Kidney (tissue), 14 donors: Measurements from ENCODE around the gene ACO1. TPM values are rescaled to one million over a fixed set of nuclear protein-coding genes. Genes with fewer than 3 reads are reported as not detected.

ENCODE experiments used
- DNase-seq, 5 donors: peaks; one replicate each; pipeline ENCODE4 v3.0.0-alpha.2; 2013 to 2020
- FAIRE-seq: peaks from 2 replicates; lab custom pipeline; 2012; peaks lifted over from hg19 to GRCh38; lab: Jason Lieb, UNC
- H3K27ac ChIP-seq, 2 donors: one replicate each; pipeline ENCODE4 v1.7.0; 2013; ENCODE audit warnings: low read depth in 2 of 2, low read length in 2 of 2, inconsistent platforms in 1 of 2
- H3K27me3 ChIP-seq: one replicate; pipeline ENCODE4 v1.7.1; 2013; ENCODE audit warnings: low read length, inconsistent platforms; ENCODE audit not compliant: control insufficient read depth, insufficient read depth
- H3K36me3 ChIP-seq, 3 donors: one replicate each; pipeline versions ENCODE4 v1.7.0 to v1.7.1; 2013; ENCODE audit warnings: low read length in 3 of 3, control low read depth in 1 of 3, inconsistent platforms in 1 of 3; ENCODE audit not compliant: insufficient read depth in 3 of 3, control insufficient read depth in 2 of 3
- H3K4me1 ChIP-seq, 3 donors: one replicate each; pipeline versions ENCODE4 v1.7.0 to v1.7.1; 2013; ENCODE audit warnings: low read length in 3 of 3, inconsistent platforms in 1 of 3, low read depth in 1 of 3; ENCODE audit not compliant: control insufficient read depth in 2 of 3, insufficient read depth in 2 of 3
- H3K4me3 ChIP-seq, 3 donors: one replicate each; pipeline versions ENCODE4 v1.7.0 to v1.8.1; 2013; ENCODE audit warnings: low read length in 3 of 3, control low read depth in 1 of 3, inconsistent platforms in 1 of 3
- H3K9ac ChIP-seq, 3 donors: one replicate each; pipeline versions ENCODE4 v1.7.0 to v1.7.1; 2013; ENCODE audit warnings: low read length in 3 of 3, control low read depth in 1 of 3, inconsistent platforms in 1 of 3
- H3K9me3 ChIP-seq, 3 donors: one replicate each; pipeline versions ENCODE4 v1.7.0 to v1.7.1; 2013; ENCODE audit warnings: low read length in 3 of 3, control low read depth in 1 of 3, inconsistent platforms in 1 of 3; ENCODE audit not compliant: control insufficient read depth in 2 of 3, insufficient read depth in 1 of 3
- intact Hi-C: fragments of 100-400 bp; cut with DNase I; formaldehyde crosslinking; loops from one replicate; pipeline ENCODE4 v1.11.1; 2022
- polyA plus RNA-seq: library from polyadenylated mRNA; stranded (reverse); fragments of 350-450 nt; fragmentation: Illumina TruSeq; extraction: RNeasy Lipid Tissue Mini Kit (QIAGEN cat#74804); gene quantifications from one replicate; pipeline ENCODE4 v1.2.3, GENCODE V29; 2014; ENCODE audit warnings: low read depth, low replicate concordance; ENCODE audit not compliant: insufficient read depth
- total RNA-seq: library from RNA; stranded (reverse); fragmentation: NEBNext Ultra II Directional; extraction: Animal tissue kit (Norgen Biotek cat#: 25700); gene quantifications from one replicate; pipeline ENCODE4 v1.2.1, GENCODE V29; 2021
- TF ChIP-seq, protein P1 (sequence below): IDR thresholded peaks from 3 replicates; pipeline ENCODE4 v1.5.1; 2012; ENCODE audit warnings: mild to moderate bottlenecking, moderate library complexity, borderline replicate concordance; ENCODE audit not compliant: insufficient read depth; ENCODE audit errors: extremely low read depth
- donor health status: control.
- donor health status: control.
- donor health status: control.
- donor health status: control.
- donor health status: control.
- donor health status: DM: yes; HTN: yes; CAD: no.
- donor health status: Normal renal cell carcinoma (clear cell type).

The ACO1 gene
- total and polyA plus RNA-seq, 2 donors from 2014 or later = 36.8 to 70.5 TPM

DNA sequence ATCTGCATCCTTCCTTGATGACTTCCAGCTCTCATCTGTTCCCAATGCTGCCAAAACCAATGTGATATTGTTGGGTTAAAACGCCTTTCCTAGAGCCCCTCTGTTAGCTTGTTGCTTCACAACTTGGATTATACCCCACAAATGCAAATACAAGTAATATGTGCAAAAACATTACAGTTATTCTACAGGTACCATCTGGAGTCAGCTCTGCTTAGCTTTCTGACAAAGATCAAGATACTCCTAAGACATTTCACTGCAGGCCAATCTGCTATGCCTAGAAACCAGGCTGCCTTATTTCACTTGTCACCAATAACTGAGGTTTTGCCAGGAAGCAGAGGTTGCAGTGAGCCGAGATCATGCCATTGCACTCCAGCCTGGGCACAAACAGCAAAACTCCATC lies 36.9 kb upstream of the ACO1 start:
- no peak for DNase-seq
- H3K36me3 ChIP-seq = no peaks in the 10 kb centered on the region
- no peak overlapping the region for H3K27ac ChIP-seq
- no peak for FAIRE-seq
- no peak overlapping the region for H3K9ac ChIP-seq
- H3K4me1 ChIP-seq = no peaks in the 10 kb centered on the region
- no peaks in the 10 kb centered on the region for H3K27me3 ChIP-seq
- no peaks in the 10 kb centered on the region for H3K9me3 ChIP-seq
- TF ChIP-seq, protein P1, sequence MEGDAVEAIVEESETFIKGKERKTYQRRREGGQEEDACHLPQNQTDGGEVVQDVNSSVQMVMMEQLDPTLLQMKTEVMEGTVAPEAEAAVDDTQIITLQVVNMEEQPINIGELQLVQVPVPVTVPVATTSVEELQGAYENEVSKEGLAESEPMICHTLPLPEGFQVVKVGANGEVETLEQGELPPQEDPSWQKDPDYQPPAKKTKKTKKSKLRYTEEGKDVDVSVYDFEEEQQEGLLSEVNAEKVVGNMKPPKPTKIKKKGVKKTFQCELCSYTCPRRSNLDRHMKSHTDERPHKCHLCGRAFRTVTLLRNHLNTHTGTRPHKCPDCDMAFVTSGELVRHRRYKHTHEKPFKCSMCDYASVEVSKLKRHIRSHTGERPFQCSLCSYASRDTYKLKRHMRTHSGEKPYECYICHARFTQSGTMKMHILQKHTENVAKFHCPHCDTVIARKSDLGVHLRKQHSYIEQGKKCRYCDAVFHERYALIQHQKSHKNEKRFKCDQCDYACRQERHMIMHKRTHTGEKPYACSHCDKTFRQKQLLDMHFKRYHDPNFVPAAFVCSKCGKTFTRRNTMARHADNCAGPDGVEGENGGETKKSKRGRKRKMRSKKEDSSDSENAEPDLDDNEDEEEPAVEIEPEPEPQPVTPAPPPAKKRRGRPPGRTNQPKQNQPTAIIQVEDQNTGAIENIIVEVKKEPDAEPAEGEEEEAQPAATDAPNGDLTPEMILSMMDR = no peak
- intact Hi-C loops = no loop called here
- H3K4me3 ChIP-seq = no peak overlapping the region

GRCh38 chr9:32348106-32348695 lies 36.2 kb upstream of the ACO1 start:
- Histone ChIP-seq H3K9me3 (no peaks in the 10 kb centered on the region), H3K9ac (no peak overlapping the region), H3K4me3 (no peak overlapping the region), H3K27me3 (no peaks in the 10 kb centered on the region), H3K36me3 (no peaks in the 10 kb centered on the region), H3K4me1 (no peaks in the 10 kb centered on the region), H3K27ac (no peak overlapping the region)
- TF ChIP-seq, protein P1 = no peak
- FAIRE-seq = no peak
- intact Hi-C loops = no loop called here
- no peak for DNase-seq

DNA sequence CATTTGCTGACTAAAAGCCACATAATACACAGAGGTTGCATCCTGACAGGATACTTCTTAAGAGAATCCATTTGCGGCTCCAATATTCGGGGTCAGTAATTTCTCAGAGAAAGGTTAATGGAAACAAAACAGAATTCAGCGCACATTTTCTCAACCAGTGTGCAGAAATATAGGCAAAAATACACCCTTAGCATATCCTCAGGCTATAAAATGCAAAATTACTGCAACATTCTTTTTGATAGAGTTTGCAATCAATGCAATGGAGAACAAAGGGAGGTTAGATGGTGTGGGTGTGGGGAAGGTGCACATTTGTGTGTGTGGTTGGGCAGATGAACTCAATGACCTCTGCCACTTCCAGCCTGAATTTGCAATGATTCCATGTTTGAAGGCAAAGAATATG lies 35.4 kb upstream of the ACO1 start:
- no peak for FAIRE-seq
- H3K4me3 ChIP-seq = no peak overlapping the region
- H3K27me3 ChIP-seq = no peaks in the 10 kb centered on the region
- intact Hi-C loops = no loop called here
- peak in 2 of 5 donors; percentile 30 to 31 for DNase-seq
- no peaks in the 10 kb centered on the region for H3K9me3 ChIP-seq
- H3K9ac ChIP-seq = no peak overlapping the region
- H3K27ac ChIP-seq = no peak overlapping the region
- no peaks in the 10 kb centered on the region for H3K4me1 ChIP-seq
- no peaks in the 10 kb centered on the region for H3K36me3 ChIP-seq
- TF ChIP-seq, protein P1 = no peak

DNA sequence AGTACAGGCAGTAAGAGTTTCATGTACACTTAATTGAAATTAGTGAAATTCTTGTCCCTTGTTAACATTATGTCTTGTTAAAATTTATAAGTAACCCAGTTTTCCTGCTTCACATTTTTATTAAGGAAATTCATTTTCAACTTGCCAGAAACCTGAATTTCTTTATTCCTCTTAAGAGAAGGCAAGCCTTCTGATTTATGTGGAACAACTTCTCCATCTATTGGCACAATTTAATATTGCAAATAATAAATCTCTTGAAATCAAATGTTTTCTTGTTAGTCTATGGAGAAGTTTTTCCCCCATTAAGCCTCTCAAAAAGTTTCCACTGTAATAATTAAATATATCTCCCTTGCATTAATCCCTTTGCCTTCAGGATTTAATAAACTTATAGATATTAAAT lies 33.8 kb upstream of the ACO1 start:
- no peak overlapping the region for H3K27ac ChIP-seq
- H3K9ac ChIP-seq = no peak overlapping the region
- TF ChIP-seq, protein P1 = peak; percentile 19
- H3K36me3 ChIP-seq = no peaks in the 10 kb centered on the region
- H3K4me3 ChIP-seq = no peak overlapping the region
- H3K27me3 ChIP-seq = no peaks in the 10 kb centered on the region
- no peaks in the 10 kb centered on the region for H3K4me1 ChIP-seq
- intact Hi-C loops = no loop called here
- peak; percentile 80 for FAIRE-seq
- DNase-seq = peak in 2 of 5 donors; percentile 56 to 70
- H3K9me3 ChIP-seq = no peaks in the 10 kb centered on the region
